NAMALWA (cell line): Measurements from ENCODE around the gene NAT14.
"Not testable (repeated sequence)": the region's sequence is repeated elsewhere in the genome, so short reads cannot be mapped to it uniquely, and the experiment has no call there.

Experiments used
- DNase-seq: peaks from one replicate; pipeline ENCODE4 v3.0.0-alpha.2; 2015; ENCODE audit warnings: low spot score

Gene NAT14

DNA sequence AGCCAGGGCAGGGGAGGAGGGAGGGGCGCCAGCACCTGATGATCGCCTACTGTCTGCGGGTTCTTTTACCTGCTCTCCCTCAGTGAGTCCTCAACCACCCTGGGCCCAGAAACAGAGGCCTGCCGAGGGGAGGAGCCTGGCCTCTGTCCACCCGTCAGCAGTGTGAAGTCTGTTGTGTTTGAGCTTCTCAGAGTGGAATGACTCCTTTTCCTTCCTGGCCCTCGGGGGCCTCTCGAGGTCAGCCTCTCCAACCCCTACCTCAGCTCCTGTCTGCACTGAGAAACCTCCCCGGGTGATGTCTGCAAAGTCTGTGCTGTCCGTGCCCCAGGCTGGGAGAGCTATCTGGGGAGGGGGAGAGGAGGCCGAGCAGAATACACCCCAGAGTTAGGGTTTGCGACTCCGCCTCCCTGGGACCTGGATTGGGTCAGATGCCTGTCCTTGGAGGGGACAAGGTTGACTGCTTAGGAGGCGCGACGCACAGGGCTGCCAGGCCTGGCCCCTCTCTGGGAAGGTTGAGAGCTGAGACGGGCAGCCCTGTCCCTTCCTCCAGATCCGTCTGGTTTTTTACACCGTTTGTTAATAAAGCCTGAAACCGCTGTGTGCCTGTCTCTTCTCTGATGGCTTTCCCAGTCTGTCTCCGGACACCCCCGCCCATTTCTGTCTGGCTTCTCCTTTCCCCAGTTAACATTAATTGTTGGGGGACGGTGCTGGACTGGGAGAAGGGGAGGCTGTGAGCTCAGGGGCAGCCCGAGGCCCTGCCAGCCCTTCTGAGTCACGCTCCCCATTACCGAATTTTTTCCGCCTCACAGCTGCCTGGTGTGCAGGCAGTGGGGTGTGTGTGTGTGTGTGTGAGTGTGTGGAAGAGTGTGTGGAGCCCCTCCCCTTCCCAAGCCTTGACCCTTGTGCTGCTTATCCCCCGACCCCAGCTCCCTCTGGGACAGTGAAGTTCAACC is 2.3 kb downstream of the NAT14 start:
- no peak for DNase-seq

- no peak for DNase-seq
Measured at GRCh38 chr19:55487924-55488687, 3.1 kb downstream of the NAT14 start, which contains the start of gene SSC5D. SSC5D (plus strand) TSS chr19:55488436; CDS start chr19:55488590, 154 bp downstream.

GRCh38 chr19:55488986-55489710 is 4.2 kb downstream of the NAT14 start:
- no peak for DNase-seq

- DNase-seq, result no peak
Measured at GRCh38 chr19:55489711-55490477, 4.9 kb downstream of the NAT14 start.

DNA sequence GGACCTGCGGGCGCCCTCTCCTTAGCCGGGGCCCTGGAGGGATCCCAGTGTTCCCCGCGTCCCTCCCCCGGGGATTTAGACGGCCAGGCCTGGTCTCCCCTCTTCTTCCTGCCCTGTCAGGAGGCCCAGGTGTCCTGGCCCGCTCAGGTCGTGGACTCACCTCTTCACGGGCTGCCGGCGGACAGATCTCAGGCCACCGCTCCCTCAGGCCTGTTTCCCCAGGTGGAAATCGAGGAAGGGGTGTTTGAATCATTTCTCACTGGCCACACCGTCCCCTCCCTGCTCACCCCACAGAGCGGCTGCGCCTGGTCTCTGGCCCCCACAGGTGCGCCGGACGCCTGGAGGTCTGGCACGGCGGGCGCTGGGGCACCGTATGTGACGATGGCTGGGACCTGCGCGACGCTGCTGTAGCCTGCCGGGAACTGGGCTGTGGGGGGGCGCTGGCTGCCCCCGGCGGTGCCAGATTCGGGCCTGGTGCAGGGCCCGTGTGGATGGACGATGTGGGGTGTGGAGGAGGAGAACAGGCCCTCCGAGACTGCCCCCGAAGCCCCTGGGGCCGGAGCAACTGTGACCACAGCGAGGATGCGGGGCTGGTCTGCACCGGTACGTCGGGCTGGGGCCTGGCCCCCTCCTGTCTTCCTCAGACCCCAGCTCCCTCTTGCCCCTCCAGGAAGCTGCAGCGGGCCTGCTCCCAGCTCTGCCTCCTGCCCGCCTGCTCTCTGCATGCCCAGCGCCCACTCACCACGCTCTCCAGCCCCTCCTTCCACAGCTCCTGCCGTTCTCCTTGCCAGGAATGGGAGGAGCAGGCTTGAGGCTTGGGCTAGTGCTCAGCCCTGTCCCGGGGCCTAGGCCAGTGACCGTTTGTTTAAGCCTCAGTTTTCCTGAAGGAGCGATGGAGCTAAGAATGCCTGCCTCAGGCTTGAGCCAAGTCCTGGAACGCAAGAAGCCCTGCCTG is 5.8 kb downstream of the NAT14 start:
- no peak for DNase-seq

- DNase-seq, result no peak
Measured at GRCh38 chr19:55491546-55492360, 6.8 kb downstream of the NAT14 start.

- no peak for DNase-seq
Measured at GRCh38 chr19:55492362-55492944, 7.5 kb downstream of the NAT14 start.

GRCh38 chr19:55493052-55493644 is 8.2 kb downstream of the NAT14 start:
- no peak for DNase-seq

DNA sequence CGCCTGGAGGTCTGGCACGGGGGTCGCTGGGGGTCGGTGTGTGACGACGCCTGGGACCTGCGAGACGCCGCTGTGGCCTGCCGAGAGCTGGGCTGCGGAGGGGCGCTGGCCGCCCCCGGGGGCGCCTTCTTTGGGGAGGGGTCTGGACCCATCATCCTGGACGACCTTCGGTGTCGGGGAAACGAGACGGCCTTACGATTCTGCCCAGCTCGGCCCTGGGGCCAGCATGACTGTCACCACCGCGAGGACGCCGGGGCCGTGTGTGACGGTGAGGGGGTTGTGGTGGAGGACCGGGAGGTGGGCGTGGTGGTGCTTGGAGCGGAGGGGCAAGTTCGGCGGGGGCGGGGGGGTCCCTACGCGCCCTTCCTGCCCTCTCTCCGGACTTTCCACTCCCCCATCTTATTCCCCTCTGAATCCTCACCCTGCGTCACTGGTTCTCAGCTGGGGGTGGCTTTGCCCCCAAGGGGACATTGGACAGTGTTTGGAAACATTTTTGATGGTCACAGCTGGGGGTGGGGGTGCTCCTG is 8.7 kb downstream of the NAT14 start:
- no peak for DNase-seq

DNA sequence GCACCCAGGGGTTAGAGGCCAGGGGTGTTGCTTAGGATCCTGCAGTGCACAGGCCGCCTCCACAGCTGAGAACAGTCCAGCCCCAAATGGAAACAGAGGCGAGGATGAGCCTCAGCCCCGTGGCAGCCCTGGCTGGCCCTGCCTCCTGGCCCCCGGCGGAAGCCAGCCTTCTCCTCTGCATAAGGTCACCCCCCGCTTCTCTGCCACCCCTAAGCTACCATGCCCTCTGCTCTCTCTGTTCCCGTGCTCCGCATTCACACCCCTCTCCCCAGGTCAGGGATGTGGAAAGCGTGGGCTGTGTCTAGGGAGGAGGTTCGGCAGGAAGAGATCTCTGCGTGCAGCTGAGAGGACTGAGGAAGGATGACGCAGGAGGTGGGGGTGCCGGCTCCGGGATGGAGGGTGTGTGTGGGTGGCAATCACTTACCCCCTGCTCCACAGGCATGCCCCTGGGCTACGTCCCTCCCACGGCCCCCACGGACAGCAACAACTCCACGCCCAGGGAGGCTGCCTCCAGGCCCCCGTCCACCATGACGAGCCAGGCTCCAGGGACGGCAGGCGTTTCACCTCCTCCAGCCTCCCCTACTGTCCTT is 9.3 kb downstream of the NAT14 start:
- DNase-seq, result no peak

GRCh38 chr19:55495646-55496349 is 10.8 kb downstream of the NAT14 start:
- no peak for DNase-seq

- not testable (repeated sequence) for DNase-seq
Measured at GRCh38 chr19:55496820-55497219, 11.8 kb downstream of the NAT14 start.

DNA sequence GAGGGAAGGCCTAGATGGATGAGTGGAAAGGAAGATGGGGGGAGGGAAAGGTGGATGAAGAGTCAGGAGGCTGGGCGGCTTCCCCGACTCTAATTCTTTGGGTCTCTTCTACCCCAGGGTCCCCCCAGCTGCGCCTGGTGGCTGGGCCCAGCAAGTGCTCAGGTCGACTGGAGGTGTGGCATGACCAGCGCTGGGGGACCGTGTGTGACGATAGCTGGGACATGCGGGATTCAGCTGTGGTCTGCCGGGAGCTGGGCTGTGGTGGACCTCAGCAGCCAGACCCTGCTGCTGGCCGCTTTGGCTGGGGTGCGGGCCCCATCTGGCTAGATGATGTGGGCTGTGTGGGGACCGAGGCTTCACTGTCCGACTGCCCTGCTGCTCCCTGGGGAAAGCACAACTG is 12.8 kb downstream of the NAT14 start:
- DNase-seq, result no peak

DNA sequence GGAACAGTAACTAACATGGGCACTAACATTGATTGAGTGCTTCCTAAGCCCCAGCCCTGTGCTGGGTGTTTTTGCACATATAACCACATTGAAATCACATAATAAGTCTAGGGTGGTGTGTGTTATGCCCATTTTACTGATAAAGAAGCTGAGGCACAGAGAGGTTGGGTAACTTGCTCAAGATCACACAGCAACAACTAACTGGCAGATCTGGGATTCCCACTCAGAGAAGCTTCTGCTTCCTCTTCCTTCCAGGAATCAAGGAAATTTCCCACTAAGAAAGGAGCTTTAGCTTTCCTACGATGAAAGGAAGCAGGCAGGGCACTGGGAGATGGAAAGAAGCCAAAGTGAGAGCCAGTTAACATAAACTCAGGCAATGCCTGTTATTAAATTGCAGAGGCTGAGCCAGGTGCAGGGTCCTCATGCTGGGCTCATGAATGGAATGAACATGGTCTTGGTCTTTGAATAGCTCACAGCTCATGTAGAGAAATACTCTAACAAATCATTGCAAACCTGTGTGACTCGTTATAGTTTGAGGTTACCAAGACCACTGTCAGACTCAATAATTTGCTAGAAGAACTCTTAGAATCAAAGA is 13.4 kb downstream of the NAT14 start:
- DNase-seq, result no peak

DNA sequence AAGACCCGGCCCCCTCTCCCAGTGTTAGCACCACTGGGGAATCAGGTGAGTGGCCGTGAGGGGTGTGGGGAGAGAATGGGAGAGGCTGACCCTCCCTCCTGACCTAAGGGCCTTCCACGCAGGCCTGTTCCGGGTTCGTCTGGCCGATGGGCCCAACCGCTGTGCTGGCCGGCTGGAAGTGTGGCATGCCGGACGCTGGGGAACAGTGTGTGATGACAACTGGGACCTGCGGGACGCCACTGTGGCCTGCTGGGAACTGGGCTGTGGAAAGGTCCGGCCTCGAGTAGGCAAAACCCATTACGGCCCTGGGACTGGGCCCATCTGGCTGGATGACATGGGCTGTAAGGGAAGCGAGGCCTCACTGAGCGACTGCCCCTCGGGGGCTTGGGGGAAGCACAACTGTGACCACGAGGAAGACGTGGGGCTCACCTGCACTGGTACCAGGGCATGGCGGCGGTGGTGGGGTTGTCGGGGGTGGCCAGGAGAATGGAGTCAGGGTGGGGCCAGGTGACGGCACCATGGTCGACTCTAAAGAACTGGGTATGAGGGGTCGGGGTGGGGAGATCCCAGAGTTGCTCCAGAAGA is 15.5 kb downstream of the NAT14 start:
- no peak for DNase-seq

GRCh38 chr19:55502197-55502952 is 17.4 kb downstream of the NAT14 start:
- no peak for DNase-seq
